ENCODE measurements around the gene NUDT14.

The NUDT14 gene

DNA sequence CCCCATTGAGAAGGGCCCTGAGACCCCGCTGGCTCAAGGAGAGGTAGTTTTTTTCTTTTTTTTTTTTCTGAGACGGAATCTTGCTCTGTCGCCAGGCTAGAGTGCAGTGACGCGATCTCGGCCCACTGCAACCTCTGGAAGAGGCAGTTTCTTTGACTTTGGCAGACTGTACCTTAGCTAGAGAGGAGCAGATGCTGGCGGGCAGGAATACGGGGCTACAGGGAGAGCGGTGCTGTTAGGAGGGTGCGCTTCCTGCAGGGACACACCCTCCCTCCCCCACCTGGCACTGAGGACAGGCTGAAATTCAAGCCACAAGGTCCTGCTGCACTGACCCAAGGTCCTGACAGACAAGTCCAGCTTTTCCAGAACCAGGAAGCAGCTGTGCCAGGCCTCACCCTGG, 32.2 kb upstream of the NUDT14 start:
- FAIRE-seq (no peak), DNase-seq (ENCODE audit: insufficient read length, low spot score) (no peak)

DNA sequence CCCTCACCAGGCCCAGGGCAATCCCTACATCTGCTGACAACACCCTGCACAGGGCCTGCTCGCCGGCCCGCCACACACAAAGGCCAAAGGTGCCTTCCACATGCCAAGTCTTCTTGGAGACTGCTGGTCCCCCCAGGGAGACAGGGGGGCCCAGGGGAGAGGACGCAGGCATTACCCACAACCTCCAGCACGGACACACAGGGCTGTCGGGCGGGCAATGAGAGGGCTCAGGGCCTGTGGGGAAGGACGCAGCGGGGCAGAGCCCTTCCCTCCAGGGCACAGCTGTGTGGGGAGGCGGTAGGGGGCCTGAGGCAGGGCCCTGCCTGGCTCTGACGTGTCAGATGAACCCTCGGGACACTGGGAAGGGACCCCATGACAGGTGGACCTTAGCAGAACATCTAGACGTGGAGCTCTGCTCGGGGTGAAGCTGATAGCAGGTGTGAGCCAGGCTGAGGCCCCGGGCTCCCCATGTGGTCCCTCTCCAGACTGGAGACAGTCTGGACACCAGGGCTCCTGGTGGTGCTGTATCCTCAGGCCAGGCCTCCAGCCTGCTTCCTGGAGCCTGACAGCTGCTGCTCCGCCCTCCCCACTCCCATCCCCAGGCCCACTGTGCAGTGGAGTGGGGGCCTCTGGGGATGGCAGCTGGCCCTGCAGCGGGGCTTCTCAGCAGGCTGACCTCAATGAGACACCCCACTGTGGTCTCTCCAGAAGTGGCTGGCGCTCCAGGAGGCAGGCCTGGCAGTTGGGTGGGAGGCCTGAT, 31.6 kb upstream of the NUDT14 start:
- FAIRE-seq, result no peak
- DNase-seq (ENCODE audit: insufficient read length, low spot score), result no peak

DNA sequence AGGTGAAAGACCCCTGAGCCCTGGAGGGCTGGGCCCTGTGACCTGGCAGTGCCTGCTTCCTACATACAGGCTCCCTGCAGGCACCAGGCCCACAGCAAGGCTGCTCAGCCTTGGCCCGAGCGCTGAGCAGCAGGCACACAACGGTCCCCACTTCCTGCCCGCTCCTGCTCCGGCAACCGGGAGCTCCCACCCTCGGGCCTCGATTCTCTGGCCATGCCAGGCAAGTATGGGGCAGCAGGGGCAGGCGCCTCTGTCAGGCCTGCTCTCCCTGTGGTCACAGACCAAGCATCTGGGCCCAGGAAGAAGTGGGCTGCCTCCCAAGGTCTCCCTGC, 30.6 kb upstream of the NUDT14 start:
- FAIRE-seq, result no peak
- DNase-seq (ENCODE audit: insufficient read length, low spot score), result no peak

DNA sequence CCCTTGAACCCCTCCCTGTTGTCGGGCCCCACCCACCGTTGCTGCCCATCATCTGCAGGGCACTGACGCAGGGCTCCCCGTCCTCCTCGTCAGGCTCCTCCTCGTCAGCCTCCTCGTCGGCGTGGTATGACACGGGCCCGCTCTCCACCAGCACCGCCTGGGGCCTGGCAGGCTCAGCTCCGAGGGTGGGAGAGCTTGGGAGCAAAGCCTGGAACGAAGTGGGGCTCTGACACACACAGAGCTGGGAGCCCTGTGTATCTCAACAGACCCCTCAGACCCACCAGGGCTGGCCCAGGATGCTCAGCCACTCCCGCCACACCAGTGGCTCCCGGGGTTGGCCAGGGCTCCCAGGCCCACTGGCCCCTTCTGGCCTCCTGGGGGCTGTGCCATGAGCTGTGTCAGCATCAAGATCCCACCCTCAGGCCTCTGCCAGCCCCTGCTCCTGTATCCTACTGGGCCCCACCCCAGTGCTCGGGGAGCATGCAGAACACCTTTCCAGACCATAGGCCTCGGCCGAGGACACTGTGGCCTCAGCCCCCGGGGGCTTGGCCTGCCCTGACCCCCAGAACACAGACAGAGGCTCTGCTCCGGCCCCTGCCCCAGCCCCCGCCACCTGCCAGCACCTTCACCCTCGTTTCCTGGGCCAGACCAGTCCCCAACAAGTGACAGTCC, 30.1 kb upstream of the NUDT14 start:
- no peak for DNase-seq (ENCODE audit: insufficient read length, low spot score)

DNA sequence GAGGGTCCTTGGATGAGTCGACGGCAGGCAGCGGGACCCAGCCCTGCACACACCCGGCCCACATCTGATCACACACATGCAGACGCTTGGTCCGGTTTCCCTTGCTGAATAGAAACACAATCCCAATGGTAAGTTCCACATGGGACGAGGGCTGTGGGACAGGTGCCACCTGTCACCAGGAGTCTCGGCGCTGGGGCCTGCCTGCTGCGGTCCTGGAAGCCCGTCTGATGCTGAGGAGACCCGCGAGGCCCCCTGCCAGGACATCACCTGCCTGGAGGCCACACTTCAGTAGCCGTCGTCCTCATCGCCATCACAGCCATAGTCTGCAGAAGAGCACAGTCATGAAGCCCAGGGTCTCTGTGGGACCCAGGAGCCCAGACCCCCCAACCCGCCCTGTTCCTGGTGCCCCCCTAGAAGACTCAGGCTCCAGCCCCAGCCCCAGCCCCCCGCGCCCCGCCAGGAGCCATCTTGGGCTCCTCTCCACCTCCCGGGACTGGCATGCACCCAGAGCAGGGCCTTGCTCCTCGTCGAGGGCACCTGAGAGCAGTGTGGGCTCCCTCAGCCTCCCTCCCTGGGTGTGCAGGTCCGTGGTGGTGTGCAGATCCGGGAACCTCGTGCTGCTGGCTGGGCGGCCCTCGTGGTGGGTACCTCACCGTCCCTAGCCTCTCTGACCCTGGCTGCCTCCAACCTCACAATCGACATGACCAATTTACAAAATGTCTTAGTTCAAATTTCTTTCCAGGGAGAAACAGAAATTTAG, 29.3 kb upstream of the NUDT14 start:
- DNase-seq (ENCODE audit: insufficient read length, low spot score) (no peak), FAIRE-seq (no peak)

More for the DNA sequence above, 30.1 kb upstream of the NUDT14 start:
- FAIRE-seq, result no peak

DNA sequence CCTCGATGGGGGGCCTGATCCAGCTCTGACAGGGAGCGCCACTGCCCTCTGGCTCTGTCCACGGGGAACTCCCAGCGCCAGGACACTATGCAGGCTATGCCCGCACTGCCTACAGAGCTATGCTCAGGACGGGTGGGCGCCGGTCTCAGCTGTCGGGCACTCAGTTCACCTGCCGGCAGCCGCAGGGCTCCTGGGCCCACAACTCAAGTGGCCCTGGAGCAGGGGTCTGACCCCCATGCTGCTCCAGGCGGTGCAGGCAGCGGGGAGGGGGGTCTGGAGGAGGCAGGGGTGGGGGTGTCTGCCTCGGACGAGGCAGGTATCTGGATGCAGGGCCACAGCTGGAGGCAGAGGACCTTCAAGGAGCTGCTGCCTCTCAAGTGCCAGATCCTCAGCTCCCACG, 28.5 kb upstream of the NUDT14 start:
- DNase-seq (ENCODE audit: insufficient read length, low spot score) (no peak), FAIRE-seq (no peak)

DNA sequence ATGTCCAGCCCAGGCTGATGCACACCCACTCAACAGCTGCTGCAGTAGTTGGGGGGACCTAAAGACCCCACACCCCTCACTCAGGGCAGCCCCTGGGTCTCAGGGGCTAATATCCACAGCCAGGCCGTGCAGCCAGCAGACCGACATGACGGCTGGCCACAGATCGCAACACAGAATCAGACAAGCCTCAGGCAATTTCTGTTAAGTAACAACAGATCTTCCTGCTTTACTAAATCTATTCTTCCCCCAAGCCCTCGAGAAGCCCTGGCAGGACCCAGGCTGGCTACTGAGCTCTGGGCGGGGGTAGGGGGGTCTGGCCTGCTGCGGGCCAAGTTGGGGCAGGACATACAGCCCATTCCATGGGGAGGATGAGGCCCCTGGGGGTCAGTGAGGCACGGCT, 28.0 kb upstream of the NUDT14 start:
- FAIRE-seq (no peak), DNase-seq (ENCODE audit: insufficient read length, low spot score) (no peak)

DNA sequence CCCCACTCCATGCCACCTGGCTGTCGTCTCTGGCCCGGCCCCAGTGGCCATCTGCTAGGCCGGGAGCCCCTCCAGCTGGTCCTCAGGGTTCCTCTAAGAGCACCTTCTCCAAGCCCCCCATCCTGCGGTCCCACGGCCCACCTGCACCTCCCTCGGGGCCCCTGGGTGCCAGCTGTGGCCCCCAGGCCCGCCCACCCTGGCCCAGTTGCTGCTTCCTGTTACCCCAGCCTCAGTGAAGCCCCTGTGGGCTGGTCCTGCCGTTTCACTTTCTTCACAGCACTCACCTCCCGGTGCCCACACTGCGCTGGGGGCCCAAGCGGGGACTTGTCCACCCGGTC, 27.6 kb upstream of the NUDT14 start:
- no peak for FAIRE-seq
- no peak for DNase-seq (ENCODE audit: insufficient read length, low spot score)

DNA sequence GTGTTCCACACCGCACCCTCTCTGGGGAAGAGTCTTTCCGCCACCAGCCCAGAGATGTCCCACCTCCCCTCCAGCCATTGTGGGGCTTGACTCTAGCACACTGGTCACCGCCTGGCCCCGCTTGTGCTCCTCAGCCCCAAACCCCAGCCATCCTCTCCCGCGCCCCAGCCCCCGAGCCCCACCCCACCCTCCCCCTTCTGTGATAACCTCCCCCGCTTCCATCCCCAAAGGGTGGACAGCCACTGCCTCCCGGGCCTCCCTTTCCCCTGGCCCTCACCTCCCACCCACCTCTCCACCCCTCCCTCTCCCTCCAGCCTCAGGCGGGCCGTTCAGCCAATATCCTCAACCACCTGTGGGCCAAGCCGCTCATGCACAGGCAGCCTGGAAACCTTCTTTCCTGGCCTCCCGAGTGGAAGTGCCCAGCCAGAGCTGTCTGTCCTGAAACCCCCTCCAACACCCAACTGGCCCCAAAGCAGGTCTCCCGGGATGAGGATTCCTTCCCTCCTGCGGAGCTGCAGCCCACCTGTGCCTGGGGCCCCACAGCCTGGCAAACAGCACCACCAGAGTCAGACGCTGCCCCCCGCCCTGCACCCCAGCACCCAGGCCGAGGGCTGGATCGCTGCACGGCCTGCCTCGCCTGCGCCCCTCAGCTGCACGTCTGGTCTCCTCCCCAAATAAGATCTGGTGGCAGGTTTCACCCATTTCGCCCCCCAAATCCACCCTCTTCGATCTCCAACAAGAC, 27.1 kb upstream of the NUDT14 start:
- DNase-seq (ENCODE audit: insufficient read length, low spot score) (no peak), FAIRE-seq (no peak)

DNA sequence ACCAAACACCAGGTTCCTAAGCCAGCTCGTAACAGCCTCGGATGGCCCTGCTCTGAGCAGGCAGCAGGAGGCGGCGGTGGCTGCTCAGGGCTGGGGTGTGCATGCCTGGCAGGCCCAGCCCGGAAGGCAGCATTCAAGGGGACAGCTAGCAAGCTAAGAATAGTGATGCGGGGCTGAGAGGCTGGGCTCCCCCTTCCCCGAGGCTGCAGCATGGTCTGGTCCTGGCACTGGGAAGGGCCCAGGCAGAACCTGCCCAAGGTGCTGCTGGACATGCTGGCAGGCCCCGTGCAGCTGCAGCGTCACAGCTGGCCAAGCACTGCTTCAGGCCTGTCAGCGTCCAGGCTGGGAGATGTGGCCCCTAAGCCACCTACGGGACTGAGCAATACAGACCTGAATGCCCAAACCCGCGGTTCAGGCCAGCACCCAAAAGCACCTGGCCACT, 26.4 kb upstream of the NUDT14 start:
- FAIRE-seq, result no peak
- no peak for DNase-seq (ENCODE audit: insufficient read length, low spot score)

DNA sequence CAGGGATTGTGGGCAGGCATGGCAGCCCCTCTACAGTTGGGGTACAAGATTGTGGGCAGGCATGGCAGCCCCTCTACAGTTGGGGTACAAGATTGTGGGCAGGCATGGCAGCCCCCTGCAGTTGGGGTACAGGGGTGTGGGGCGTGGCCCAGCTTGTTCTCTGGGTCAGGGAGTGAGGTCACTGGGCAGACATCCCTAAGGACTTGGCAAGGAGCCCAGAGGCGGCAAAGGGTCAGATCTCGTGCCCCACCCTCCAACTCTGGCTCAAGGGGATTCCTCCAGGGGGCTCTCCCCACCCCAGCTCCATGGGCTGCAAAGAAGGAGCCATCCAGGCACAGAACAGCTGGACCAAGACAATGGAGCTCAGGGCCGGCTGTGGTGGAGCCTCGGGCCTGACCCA, 25.8 kb upstream of the NUDT14 start:
- no peak for FAIRE-seq

DNA sequence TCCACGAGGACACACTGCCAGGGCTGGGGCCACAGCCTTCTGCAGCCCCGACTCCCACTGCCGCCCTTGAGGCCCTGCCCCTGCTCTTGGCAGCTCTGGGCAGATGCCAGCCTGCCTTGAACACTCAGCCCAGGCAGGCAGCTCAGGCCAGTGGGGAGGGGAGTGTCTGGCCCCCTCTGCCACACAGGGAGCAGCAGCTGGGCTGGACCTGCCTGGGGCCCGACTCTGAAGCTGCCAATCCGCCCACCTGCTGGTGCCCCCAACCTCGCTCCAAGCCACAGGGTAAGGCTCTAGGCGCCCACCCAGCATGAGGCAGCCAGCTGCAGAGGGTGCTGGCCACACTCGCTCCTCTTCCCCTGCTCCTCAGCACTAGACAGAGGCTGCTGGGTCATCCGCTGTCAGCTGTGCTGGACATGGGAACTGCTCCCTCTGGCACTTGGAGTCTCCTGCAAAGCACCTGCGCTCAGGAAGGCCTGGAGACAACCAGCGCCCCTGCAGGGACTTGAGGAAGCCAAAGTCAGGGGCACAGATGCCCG, 24.6 kb upstream of the NUDT14 start:
- DNase-seq (ENCODE audit: insufficient read length, low spot score) (no peak), FAIRE-seq (no peak)

More for the DNA sequence above, 25.8 kb upstream of the NUDT14 start:
- no peak for DNase-seq (ENCODE audit: insufficient read length, low spot score)

DNA sequence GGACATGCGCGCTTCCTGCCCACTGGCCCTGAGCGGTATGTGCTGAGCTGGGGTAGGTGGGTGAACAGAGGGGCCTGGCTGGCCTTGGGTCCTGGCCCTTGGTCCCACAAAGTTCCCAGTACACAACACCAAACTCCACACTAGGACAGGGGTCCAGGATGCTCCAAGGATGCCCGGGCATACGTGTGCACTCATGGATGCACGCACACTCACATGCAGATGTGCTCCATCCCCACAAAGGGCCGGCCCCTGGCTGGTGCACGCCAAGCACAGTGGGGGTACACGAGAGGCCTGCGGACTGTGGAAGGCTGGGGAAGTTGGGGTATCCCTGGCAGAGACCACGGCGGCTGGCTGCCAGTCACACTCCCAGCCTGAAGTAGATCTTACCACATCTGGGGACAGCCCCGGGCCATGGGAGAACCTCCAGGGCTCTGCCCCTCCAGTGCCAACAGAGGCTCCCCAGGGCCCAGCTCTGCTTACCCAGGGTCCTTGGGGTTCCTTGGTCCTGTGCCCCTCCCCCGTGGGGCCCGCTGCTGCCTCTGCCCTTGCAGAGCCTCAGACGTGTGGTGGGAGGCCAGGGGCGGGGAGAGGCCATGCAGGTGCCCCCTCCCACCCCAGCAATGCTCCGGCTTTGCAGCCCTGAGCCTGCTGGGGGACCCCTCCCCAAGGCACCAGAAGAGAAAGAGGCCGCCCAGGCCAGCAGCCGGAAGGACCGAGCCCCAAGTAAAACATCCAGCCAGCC, 24.0 kb upstream of the NUDT14 start:
- DNase-seq (ENCODE audit: insufficient read length, low spot score) (no peak), FAIRE-seq (no peak)

DNA sequence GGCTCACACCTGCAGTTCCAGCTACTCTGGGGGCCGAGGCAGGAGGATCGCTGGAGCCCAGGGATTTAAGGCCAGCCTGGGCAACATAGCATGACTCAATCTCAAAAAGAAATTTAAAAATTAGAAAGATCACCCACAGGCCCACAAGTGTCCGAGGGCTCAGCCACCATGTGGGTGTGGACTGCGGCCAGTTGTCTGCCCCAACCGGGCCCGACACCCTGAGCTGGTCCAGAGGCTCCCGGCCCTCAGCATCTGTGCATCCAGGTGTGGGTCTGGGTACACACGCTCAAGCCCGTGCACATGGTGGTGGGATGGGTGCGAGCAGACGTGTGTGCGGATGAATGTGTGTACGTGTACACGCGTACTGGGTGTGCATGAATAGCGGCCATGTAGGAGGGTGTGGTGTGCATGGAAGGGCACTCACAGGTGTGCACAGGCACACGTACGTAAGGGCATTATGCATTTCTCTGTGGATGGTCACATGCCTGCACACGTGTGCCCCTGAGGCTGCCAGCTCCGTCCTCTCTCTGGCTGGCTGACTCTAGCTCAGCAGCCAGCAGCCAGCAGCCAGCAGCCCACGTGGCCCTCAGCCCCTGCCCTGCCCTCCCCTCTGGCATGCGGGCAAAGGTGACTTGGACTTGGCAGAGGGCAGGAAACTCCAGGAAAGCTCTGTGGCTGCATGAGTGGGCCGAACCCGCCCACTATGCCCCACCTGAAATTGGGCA, 23.3 kb upstream of the NUDT14 start:
- peak; percentile 85 for FAIRE-seq
- no peak for DNase-seq (ENCODE audit: insufficient read length, low spot score)

DNA sequence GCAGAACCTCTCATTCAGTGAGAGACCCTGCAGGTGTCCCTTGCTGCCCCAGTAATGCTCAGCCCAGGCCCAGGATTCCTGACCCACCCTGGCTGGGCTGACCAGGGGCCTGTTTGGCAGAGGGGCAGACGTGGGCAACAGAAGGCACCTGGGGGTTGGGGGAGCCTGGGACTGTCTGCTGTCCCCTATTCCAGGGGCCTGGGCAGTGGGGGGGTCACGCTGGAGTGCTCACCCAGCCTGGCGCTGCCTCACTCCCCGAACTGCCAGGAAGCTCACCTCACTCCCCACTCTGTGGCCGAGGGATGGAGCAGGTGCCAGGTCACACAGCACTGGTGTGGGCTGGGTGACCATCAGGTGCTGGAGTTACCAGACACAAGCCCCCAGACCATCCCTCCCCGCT, 22.6 kb upstream of the NUDT14 start:
- FAIRE-seq (no peak), DNase-seq (ENCODE audit: insufficient read length, low spot score) (no peak)

DNA sequence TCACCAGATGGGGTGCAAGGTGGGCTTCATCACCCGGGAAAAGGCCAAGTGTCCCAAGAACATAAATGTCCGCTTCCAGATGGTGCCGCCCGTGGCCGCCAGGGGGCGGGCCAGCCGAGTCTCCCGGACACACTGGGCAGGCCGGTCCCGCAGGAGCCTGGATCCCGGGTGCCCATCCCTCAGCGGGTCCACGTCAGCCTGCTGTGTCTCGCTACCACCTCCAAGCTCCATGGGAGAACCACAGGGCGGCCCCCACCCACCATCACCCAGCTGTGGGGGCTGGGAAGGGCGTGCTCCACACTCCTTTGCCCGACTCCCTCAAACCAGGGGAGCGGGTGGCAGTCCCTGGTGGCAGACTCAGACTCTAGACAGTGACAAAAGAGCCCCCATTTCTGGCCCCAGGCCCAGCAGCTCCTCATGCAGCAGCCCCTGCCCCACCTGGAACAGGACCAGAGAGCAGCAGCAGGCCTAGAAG, 22.0 kb upstream of the NUDT14 start:
- DNase-seq (ENCODE audit: insufficient read length, low spot score) (peak; percentile 87), FAIRE-seq (peak; percentile 48)

DNA sequence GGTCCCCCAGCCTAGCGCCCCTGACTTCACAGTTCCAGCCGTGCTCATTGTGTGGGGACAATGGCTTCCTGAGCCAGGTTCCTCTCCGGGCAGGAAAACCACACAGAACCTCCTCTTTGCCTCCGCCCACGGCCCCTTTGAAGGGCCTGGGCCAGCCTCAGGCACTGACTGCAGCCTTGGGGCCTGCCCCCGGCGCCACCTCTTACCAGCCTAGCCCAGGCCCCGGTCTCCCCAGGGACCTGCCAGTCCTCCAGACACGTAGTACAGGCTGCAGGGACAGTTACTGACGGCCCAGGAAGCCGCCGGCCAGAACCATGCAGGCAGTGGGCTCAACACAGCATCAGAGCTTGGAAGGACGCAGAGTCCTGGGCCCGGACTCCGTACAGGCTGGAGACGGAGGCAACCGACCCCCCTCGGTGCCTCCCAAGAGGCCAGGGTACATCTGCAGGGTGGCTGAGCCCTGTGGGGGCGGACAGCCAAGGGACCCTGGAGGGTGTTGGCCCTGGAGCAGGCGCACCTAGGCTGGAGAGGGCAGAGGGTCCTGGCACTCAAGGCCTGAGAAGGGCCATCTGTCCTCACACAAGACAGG, 20.9 kb upstream of the NUDT14 start:
- FAIRE-seq (no peak), DNase-seq (ENCODE audit: insufficient read length, low spot score) (no peak)

DNA sequence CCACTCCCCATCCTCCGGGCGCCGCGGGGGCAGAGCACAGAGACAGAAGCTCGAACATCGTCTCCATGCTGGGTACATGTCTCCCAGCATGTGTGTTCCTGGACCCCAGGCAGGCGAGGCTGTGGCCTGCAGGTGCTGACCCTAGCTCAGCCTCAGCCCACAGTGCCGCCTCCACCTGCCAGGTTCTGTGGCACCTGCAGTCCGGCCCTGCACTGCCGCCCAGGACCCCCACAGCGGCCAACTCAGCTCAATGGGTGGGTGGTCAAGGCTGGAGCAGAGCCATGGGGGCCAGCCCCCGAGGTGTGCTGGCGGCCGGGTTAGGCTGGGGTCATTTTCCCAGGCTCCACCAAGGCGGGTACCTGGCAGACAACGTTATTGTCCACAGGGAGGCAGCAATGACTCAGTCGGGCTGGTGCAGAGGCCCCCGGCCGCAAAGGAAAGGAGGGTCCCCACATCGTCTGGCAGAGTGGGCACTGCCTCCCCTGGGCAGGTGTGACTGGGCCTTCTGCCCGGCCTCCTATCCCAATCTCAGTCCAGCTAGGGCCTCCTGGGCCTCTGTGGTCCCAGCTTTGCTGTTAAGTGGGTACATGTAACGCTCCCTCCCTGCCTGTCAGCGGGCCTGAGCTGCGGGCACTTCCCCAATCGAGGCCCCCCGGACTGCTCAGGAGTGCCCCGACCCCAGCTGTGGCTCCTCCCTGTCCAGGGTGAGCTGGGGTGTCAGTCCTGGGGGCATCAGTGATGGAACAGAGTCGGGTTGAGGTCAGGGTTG, 20.2 kb upstream of the NUDT14 start:
- DNase-seq (ENCODE audit: insufficient read length, low spot score) (no peak), FAIRE-seq (no peak)

Measured in HTR-8/SVneo (cell line).